ENCODE measurements around the gene TTC34.

GRCh38 chr1:2797741-2798016 is 3.8 kb downstream of the TTC34 start:
- TF ChIP-seq CTCF (IDR thresholded peaks at IDR 0.05): no peak
- TF ChIP-seq ZFX (IDR thresholded peaks at IDR 0.05; ENCODE audit: borderline replicate concordance): no peak
